ENCODE data around the gene MRPL9. TPM values are rescaled to one million over a fixed set of nuclear protein-coding genes. Genes with fewer than 3 reads are reported as not detected.
"Not testable (repeated sequence)": the region's sequence is repeated elsewhere in the genome, so short reads cannot be mapped to it uniquely, and the experiment has no call there.

The MRPL9 gene
- total RNA-seq, 1 donor from 2014 or later = 51.2 TPM

- ATAC-seq (peak; percentile 99), DNase-seq (ENCODE audit: missing footprints) (peak; percentile 99)
- intact Hi-C loops (cut with DNase I) = loop anchor here (2.0 kb wide), 1 partner anchor 46 kb away; no protein-coding TSS in a partner anchor
Measured at GRCh38 chr1:151790071-151790939, 27.0 kb upstream of the MRPL9 start, which contains the start of gene TDRKH. Gene TDRKH (minus strand): TSS chr1:151790500. CDS start chr1:151783022, 7,478 bp downstream.

GRCh38 chr1:151787689-151788088 is 24.4 kb upstream of the MRPL9 start:
- intact Hi-C loops (cut with DNase I) = no loop called here
- ATAC-seq = no peak
- no peak for DNase-seq (ENCODE audit: missing footprints)

GRCh38 chr1:151783796-151784195 is 20.5 kb upstream of the MRPL9 start:
- intact Hi-C loops (cut with DNase I) = no loop called here
- ATAC-seq (no peak), DNase-seq (ENCODE audit: missing footprints) (no peak)

GRCh38 chr1:151782741-151783140 is 19.4 kb upstream of the MRPL9 start:
- intact Hi-C loops (cut with DNase I) = no loop called here
- no peak for DNase-seq (ENCODE audit: missing footprints)
- ATAC-seq = no peak

GRCh38 chr1:151782026-151782425 is 18.7 kb upstream of the MRPL9 start:
- DNase-seq (ENCODE audit: missing footprints); intact Hi-C loops (cut with DNase I); ATAC-seq: not testable (repeated sequence)

DNA sequence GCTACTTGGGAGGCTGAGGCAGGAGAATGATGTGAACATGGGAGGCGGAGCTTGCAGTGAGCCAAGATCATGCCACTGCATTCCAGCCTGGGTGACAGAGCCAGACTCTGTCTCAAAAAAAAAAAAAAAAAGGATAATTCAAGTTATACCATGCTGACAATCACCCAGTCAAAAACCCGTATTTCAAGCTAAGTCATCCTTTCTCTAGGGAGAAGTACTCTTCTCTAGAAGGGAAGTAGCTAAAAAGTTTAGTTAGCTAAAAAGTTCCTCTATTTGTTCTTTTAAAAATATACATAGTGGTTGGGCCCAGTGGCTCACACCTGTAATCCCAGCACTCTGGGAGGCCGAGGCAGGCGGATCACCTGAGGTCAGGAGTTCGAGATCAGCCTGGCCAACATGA is 17.4 kb upstream of the MRPL9 start:
- intact Hi-C loops (cut with DNase I); DNase-seq (ENCODE audit: missing footprints); ATAC-seq: not testable (repeated sequence)

GRCh38 chr1:151779852-151780251 is 16.6 kb upstream of the MRPL9 start:
- intact Hi-C loops (cut with DNase I) = no loop called here
- ATAC-seq = no peak
- DNase-seq (ENCODE audit: missing footprints) = no peak

- intact Hi-C loops (cut with DNase I) = no loop called here
- no peak for DNase-seq (ENCODE audit: missing footprints)
- ATAC-seq = no peak
Measured at GRCh38 chr1:151777317-151777716, 14.0 kb upstream of the MRPL9 start.

DNA sequence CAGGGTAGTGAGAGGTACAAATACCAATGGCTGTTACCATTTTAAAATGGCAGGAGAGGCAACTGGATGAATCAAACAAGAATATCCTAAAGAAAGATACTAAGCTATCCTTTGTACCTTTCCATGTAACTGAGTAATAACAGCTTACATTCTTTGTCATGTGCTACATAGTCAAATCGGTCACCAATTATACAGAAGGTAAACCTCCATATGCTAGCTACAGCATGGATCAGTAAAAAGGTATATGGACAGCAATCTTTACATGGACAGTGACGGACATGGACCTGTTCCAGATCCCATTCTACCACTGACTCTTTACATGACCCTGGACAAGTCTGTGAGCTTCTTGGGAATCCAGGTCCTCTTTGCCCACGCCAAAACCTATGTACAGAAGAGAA is 13.4 kb upstream of the MRPL9 start:
- intact Hi-C loops (cut with DNase I) = no loop called here
- no peak for DNase-seq (ENCODE audit: missing footprints)
- ATAC-seq = no peak

GRCh38 chr1:151775894-151776664 is 12.8 kb upstream of the MRPL9 start:
- ATAC-seq = no peak
- DNase-seq (ENCODE audit: missing footprints) = no peak
- intact Hi-C loops (cut with DNase I) = no loop called here

GRCh38 chr1:151774256-151774922 is 11.1 kb upstream of the MRPL9 start:
- ATAC-seq = no peak
- intact Hi-C loops (cut with DNase I) = no loop called here
- no peak for DNase-seq (ENCODE audit: missing footprints)

- DNase-seq (ENCODE audit: missing footprints) (no peak), ATAC-seq (no peak)
- intact Hi-C loops (cut with DNase I) = no loop called here
Measured at GRCh38 chr1:151773702-151774101, 10.4 kb upstream of the MRPL9 start.

- ATAC-seq; intact Hi-C loops (cut with DNase I); DNase-seq (ENCODE audit: missing footprints): not testable (repeated sequence)
Measured at GRCh38 chr1:151769270-151769669, 6.0 kb upstream of the MRPL9 start.

DNA sequence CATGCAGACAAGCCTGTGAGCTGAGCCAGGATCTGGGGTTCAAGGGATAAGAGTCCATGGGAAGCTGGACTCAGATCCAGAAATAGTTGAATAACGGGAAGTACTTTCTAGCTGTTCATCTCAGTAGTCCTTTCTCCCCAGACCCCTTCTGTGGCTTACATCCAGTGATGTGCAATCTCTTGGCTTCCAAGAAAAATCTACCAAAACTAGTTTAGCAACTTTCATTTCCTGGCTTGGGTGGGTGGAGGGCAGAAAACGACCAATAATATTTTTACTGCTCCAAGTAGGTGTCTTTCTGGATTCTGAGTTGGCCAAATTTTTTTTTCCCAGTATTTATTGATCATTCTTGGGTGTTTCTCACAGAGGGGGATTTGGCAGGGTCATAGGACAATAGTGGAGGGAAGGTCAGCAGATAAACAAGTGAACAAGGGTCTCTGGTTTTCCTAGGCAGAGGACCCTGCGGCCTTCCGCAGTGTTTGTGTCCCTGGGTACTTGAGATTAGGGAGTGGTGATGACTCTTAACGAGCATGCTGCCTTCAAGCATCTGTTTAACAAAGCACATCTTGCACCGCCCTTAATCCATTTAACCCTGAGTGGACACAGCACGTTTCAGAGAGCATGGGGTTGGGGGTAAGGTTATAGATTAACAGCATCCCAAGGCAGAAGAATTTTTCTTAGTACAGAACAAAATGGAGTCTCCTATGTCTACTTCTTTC is 5.2 kb upstream of the MRPL9 start:
- ATAC-seq; intact Hi-C loops (cut with DNase I); DNase-seq (ENCODE audit: missing footprints): not testable (repeated sequence)

DNA sequence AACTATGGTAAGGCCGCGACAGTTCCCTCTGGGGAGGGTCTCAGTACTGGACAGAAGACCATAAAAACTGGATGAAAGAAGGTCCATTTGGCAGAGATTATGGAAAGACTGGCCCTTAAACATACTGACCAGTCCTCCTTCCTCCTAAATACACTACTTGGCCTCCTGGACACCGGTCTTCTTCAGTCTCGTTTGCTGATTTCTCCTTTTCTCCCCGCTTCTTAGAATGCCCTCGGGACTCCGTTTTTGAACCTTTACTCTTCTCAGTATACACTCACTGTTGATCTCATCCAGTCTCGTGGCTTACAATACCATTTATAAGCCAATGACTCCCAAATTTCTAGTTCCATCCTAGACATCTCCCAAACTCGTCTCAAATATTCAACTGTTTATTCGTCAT is 694 bp upstream of the MRPL9 start:
- intact Hi-C loops (cut with DNase I) = no loop called here
- ATAC-seq (no peak), DNase-seq (ENCODE audit: missing footprints) (no peak)

- DNase-seq (ENCODE audit: missing footprints) = no peak
- intact Hi-C loops (cut with DNase I) = no loop called here
- no peak for ATAC-seq
Measured at GRCh38 chr1:151760597-151761385, 2.5 kb downstream of the MRPL9 start.

DNA sequence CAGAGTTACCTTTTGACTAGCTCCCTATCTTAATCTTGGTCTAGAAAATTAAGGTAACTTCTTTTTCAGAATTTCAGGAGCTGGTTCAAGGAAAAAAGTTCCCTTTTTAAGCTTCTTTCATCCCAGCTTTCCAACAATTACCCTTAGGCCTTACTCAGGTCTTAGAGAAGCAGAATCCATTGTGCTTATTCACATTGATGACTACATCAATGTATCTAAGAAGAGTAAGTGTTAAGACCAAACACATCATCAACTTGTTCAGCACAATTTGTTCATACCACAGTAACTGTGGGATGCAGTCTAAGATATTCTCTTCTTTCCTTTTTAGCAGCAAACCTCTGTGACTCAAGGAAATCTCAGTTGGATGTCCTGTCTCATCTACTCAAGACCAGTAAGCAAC is 4.1 kb downstream of the MRPL9 start:
- intact Hi-C loops (cut with DNase I) = no loop called here
- no peak for ATAC-seq
- no peak for DNase-seq (ENCODE audit: missing footprints)

- intact Hi-C loops (cut with DNase I) = no loop called here
- no peak for DNase-seq (ENCODE audit: missing footprints)
- ATAC-seq = no peak
Measured at GRCh38 chr1:151756291-151756690, 7.0 kb downstream of the MRPL9 start.
